ENCODE measurements around the gene EPB41. TPM values are rescaled to one million over a fixed set of nuclear protein-coding genes. Genes with fewer than 3 reads are reported as not detected.
"Not testable (repeated sequence)": the region's sequence is repeated elsewhere in the genome, so short reads cannot be mapped to it uniquely, and the experiment has no call there.

EPB41 gene
- total RNA-seq, 1 donor from 2014 or later, result 68.0 TPM

DNA sequence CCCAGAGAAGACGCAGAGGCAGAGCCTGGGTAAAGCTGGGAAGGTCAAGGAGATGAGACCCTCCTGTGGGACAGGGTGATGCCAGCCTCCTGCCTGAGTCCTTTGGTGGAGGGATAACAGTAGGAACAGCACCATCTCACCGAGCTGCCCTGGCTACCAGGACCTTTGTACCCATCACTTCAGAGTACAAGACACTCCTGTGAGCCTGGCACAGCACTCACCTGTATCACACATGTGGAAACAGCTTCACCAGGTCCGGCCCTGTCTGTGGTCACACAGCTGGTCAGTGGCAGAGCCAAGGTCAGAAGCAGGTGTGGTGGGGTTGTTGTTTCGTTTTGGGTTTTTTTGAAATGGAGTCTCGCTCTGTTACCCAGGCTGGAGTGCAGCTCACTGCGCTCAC lies 214.4 kb downstream of the EPB41 start:
- DNase-seq (ENCODE audit: low spot score), result no peak
- intact Hi-C loops (cut with micrococcal nuclease), result loop anchor here (10.0 kb wide), 1 partner anchor 214 kb away; the partner anchor contains the start of gene EPB41
- peaks cover 16% of the 10 kb centered on the region for H3K27me3 Mint-ChIP-seq (ENCODE audit: low read depth)

DNA sequence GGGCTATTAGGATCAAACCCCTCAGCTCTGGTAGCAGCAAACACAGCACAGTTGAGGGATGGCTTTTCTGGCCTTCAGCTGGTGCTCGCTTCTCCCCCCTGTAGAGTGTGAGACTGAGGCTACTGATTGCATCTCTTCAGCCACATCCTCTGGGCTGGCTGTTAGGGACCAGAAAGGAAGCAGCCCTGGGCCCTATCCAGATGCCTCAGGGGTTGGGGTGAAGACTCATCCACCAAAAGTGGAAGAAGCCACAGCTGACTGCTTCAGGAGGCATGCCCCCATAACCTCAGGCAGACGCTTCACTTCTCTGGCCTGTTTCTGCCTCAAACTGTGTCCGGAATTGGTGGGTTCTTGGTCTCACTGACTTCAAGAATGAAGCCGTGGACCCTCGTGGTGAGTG lies 215.5 kb downstream of the EPB41 start:
- no peaks in the 10 kb centered on the region for H3K36me3 Mint-ChIP-seq (ENCODE audit: low read depth)
- peaks cover 2% of the 10 kb centered on the region for H3K4me1 Mint-ChIP-seq (ENCODE audit: low read depth)
- no peaks in the 10 kb centered on the region for H3K9me3 Mint-ChIP-seq
- no peak overlapping the region for H3K27ac Mint-ChIP-seq
- no peak for DNase-seq (ENCODE audit: low spot score)
- no peak overlapping the region for H3K4me3 Mint-ChIP-seq (ENCODE audit: low read depth)
- H3K27me3 Mint-ChIP-seq (ENCODE audit: low read depth), result peaks cover 17% of the 10 kb centered on the region
- intact Hi-C loops (cut with micrococcal nuclease), result loop anchor here (10.0 kb wide), 1 partner anchor 215 kb away; the partner anchor contains the start of gene EPB41

More for the DNA sequence above, 214.4 kb downstream of the EPB41 start:
- H3K9me3 Mint-ChIP-seq, result no peaks in the 10 kb centered on the region
- no peak overlapping the region for H3K27ac Mint-ChIP-seq
- no peak overlapping the region for H3K4me3 Mint-ChIP-seq (ENCODE audit: low read depth)
- H3K4me1 Mint-ChIP-seq (ENCODE audit: low read depth), result no peaks in the 10 kb centered on the region
- H3K36me3 Mint-ChIP-seq (ENCODE audit: low read depth), result no peaks in the 10 kb centered on the region

DNA sequence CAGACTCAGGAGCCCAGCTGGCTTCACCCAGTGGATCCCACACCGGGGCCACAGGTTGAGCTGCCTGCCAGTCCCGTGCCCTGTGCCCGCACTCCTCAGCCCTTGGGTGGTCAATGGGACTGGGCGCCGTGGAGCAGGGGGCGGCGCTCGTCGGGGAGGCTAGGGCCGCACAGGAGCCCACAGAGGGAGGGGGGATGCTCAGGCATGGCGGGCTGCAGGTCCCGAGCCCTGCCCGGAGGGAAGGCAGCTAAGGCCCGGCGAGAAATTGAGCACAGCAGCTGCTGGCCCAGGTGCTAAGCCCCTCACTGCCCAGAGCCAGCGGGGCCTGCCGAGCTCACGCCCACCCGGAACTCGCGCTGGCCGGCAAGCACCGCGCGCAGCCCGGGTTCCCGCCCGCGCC lies 216.7 kb downstream of the EPB41 start:
- H3K4me1 Mint-ChIP-seq (ENCODE audit: low read depth); intact Hi-C loops (cut with micrococcal nuclease); H3K27ac Mint-ChIP-seq; H3K4me3 Mint-ChIP-seq (ENCODE audit: low read depth); DNase-seq (ENCODE audit: low spot score); H3K9me3 Mint-ChIP-seq; H3K36me3 Mint-ChIP-seq (ENCODE audit: low read depth); H3K27me3 Mint-ChIP-seq (ENCODE audit: low read depth): not testable (repeated sequence)

DNA sequence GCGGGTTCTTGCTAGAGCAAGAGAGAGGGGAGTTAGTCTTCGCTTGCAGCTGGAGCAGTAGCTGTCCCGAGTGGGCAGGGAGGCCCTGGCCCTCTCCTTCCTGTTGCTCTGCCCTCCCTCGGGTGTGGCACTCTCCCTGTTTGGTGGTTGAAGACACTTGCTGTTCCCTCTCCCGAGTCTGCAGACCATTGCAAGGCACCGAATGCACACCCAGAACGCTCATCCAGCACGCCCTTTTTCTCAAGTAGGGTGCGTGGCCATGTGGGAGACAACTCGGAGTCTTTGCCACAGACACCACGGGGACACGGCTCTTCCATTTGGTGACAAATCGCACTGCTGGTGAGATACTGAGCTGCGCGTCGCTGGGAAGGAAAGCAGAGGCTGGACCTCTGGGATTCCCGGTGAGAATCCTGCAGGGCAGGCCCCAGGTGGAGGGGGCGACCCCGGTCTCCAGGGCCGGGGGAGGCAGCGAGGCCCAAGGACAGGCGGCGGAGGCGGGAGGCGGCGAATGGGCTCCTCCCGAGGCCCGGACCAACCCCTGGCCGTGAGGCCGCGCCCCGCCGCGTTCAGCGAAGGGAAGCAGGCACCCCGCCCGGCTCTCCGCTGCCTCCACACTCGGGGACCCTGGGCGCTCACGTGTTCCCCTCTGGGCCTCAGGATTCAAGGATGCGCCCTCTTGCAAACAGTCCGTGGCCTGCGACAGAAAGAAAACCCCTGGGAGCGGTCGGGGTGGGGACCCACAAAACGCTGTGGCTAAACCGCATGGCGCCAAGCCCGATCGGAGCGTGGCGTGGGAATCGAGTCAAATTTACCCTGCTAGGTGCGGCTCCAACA lies 219.7 kb downstream of the EPB41 start:
- Mint-ChIP-seq H3K36me3 (ENCODE audit: low read depth) (no peaks in the 10 kb centered on the region), H3K4me3 (ENCODE audit: low read depth) (no peak overlapping the region), H3K27me3 (ENCODE audit: low read depth) (peaks cover 5% of the 10 kb centered on the region), H3K27ac (no peak overlapping the region), H3K4me1 (ENCODE audit: low read depth) (peaks cover 2% of the 10 kb centered on the region), H3K9me3 (no peaks in the 10 kb centered on the region)
- intact Hi-C loops (cut with micrococcal nuclease), result no loop called here
- no peak for DNase-seq (ENCODE audit: low spot score)

DNA sequence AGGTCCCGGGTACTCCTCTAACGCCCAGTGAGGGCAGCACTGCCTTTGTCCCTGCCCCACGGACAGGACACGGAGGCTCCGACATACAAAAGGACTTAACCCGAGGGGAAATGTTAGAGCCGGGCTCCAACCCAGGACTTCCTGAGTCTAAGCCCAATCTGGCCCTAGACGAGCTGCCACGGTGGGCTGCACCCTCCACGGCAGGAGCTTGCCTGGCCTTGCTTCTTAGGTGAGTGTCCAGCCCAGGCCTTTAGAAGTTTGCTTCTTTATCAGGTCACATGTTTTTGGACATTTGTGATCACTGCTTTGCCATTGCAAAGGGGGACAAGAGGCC lies 220.3 kb downstream of the EPB41 start:
- Mint-ChIP-seq H3K4me3 (ENCODE audit: low read depth) (no peak overlapping the region), H3K36me3 (ENCODE audit: low read depth) (no peaks in the 10 kb centered on the region), H3K27ac (no peak overlapping the region), H3K9me3 (no peaks in the 10 kb centered on the region), H3K4me1 (ENCODE audit: low read depth) (peaks cover 2% of the 10 kb centered on the region), H3K27me3 (ENCODE audit: low read depth) (peaks cover 5% of the 10 kb centered on the region)
- no peak for DNase-seq (ENCODE audit: low spot score)
- intact Hi-C loops (cut with micrococcal nuclease), result no loop called here

DNA sequence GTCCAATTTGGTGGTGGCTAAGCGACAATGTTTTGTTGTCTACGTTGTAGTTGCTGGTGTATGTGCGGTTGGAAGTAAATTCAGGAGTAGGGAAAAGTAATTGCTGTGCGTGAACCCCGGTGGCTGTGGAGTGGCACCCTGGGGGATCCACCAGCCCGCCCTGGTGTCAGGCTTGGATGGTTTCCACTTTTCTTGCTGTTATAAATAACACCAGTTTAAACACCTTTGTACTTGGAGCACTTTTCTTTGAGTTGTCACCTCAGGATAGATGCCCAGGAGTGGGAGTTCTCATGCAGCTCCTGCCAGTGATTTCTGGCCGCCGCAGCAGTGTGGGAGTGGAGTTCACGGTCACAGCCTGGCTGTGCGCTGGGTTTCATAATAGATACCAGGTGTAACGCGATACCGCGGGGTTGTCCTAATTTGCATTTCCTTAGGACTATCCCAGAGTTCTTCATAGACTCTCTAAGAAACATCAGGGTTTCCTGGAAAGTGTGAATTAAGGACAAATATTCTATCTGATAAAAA lies 222.1 kb downstream of the EPB41 start:
- H3K9me3 Mint-ChIP-seq, result no peaks in the 10 kb centered on the region
- H3K27me3 Mint-ChIP-seq (ENCODE audit: low read depth), result peaks cover 3% of the 10 kb centered on the region
- H3K36me3 Mint-ChIP-seq (ENCODE audit: low read depth), result no peaks in the 10 kb centered on the region
- no peak overlapping the region for H3K27ac Mint-ChIP-seq
- peaks cover 2% of the 10 kb centered on the region for H3K4me1 Mint-ChIP-seq (ENCODE audit: low read depth)
- intact Hi-C loops (cut with micrococcal nuclease), result no loop called here
- no peak for DNase-seq (ENCODE audit: low spot score)
- no peak overlapping the region for H3K4me3 Mint-ChIP-seq (ENCODE audit: low read depth)

DNA sequence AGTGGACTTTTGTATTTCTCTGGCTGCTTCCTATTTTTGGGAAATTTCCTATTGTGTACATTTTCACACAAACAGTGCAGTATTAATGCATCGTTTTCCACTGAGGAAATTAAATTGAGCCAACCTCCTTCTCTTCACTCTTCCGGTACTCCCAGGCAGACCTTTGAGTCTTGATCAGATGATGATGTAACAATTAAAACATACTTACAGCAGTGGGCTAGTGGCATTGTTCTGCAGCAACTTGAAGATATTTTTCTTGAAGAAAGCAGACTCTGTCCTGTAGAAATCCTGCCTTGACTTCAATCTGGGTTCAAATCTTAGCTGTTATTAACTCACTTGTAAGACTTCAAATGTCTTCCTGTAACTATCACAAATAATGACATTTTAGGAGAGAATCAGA lies 228.3 kb downstream of the EPB41 start:
- Mint-ChIP-seq H3K27me3 (ENCODE audit: low read depth) (no peaks in the 10 kb centered on the region), H3K9me3 (no peaks in the 10 kb centered on the region), H3K4me1 (ENCODE audit: low read depth) (no peaks in the 10 kb centered on the region), H3K36me3 (ENCODE audit: low read depth) (peaks cover 44% of the 10 kb centered on the region), H3K4me3 (ENCODE audit: low read depth) (no peak overlapping the region), H3K27ac (peak overlapping the region; percentile 18)
- DNase-seq (ENCODE audit: low spot score), result no peak
- intact Hi-C loops (cut with micrococcal nuclease), result no loop called here

DNA sequence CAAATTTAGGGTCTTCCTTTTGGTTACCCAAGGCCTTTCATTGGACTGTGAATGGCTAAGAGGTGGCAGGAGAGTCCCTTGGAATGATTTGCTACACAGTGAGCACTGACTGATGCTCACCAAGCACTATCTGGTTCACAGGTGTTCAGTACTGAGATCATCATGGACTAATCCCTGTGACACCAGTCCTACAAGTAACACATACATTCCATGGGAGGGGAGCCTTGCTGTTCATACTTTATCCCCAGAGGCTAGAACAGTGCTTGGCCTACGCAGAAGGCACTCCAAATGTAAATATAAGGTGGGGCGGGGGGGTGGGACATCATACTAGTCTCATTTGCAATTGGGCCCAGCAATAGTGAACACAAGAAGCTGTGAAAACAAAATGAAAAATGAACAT lies 229.8 kb downstream of the EPB41 start:
- Mint-ChIP-seq H3K9me3 (no peaks in the 10 kb centered on the region), H3K4me1 (ENCODE audit: low read depth) (no peaks in the 10 kb centered on the region), H3K4me3 (ENCODE audit: low read depth) (no peak overlapping the region), H3K27me3 (ENCODE audit: low read depth) (no peaks in the 10 kb centered on the region), H3K27ac (no peak overlapping the region), H3K36me3 (ENCODE audit: low read depth) (peaks cover 59% of the 10 kb centered on the region)
- intact Hi-C loops (cut with micrococcal nuclease), result no loop called here
- no peak for DNase-seq (ENCODE audit: low spot score)

DNA sequence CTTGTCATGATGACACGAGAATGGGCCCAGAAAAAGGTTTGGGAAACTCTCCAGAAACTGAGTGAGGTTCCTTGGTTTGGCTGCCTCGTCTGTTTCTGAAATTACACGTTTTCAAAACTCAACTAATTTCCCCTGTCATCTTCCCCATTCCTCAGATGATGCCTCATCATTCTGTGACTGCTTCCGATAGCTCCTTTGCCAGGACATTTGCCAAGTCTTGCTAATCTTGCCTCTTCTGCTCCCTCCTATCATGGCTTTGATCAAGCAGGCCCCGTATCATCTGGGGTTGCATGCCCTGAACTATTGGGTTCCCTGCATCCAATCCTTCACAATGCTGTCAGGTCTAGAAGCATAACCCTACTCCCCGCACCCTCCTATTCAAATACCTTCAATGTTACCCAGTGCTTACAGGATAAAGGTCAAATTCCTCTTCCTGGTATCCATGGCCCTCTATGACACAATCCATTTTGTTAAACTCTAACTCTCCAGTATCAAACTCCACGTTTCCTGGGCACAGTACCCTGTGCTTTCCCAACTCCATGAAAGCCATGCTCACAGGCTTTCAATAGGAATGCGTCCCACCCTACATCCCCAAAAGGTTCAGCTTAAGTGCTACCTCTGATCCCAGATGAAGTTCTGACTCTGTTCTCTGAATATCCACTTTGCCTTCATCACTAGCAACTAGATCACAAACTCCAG lies 231.5 kb downstream of the EPB41 start:
- Mint-ChIP-seq H3K9me3 (no peaks in the 10 kb centered on the region), H3K27me3 (ENCODE audit: low read depth) (no peaks in the 10 kb centered on the region), H3K4me3 (ENCODE audit: low read depth) (no peak overlapping the region), H3K4me1 (ENCODE audit: low read depth) (no peaks in the 10 kb centered on the region), H3K36me3 (ENCODE audit: low read depth) (peaks cover 76% of the 10 kb centered on the region), H3K27ac (peak overlapping the region; percentile 9)
- no peak for DNase-seq (ENCODE audit: low spot score)
- intact Hi-C loops (cut with micrococcal nuclease), result no loop called here

DNA sequence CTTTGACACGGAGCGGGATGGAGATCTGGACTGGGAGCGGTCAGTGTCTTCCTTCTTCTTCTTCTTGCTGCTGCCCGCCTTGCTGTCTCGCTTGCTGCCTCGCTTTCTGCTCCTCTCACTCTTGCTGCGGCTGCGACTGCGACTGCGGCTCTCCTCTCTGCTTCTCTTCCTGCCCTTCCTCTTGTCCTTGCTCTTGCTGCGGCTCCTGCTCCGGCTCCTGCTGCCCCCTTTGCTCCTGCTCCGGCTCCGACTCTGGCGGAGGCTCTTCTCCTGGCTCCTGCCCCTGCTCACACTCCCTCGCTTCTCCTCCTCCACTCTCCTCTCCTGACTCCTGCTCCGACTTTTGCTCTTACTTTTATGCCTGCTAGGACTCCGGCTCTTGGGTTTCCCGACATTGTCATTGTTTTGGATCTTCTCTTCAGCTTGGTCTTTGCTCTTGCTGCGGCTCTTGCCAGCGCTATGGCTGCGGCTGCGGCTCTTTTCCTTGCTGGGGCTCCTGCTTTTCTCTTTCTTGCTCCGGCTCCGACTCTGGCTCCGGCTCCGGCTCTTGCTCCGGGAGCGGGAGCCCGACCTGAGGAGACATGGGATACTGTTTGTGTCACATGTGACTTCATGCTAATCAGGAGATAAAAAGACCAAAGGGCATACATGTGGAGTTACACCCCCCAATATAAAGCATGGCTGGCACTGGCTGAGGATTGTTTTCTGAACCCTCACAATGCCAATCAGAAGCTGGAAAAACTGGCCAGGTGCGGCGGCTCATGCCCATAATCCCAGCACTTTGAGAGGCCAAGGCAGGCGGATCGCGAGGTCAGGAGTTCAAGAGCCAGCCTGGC lies 234.5 kb downstream of the EPB41 start:
- DNase-seq (ENCODE audit: low spot score), result no peak
- Mint-ChIP-seq H3K4me3 (ENCODE audit: low read depth) (no peak overlapping the region), H3K27ac (no peak overlapping the region)

DNA sequence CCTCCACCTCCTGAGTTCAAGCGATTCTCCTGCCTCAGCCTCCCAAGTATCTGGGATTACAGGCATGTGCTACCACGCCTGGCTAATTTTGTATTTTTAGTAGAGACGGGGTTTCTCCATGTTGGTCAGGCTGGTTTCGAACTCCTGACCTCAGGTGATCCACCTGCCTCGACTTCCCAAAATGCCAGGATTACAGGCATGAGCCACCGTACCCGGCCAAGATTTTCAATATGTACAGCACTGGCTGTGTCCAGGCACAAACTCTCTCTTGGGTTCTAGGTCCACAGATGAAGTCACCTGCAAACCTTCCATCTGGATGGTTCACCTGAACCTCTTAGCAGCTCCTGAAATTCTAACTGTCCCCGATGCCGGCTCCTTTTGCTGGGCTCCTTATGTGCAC lies 236.0 kb downstream of the EPB41 start:
- H3K4me1 Mint-ChIP-seq (ENCODE audit: low read depth); intact Hi-C loops (cut with micrococcal nuclease); DNase-seq (ENCODE audit: low spot score); H3K9me3 Mint-ChIP-seq; H3K4me3 Mint-ChIP-seq (ENCODE audit: low read depth); H3K27ac Mint-ChIP-seq; H3K27me3 Mint-ChIP-seq (ENCODE audit: low read depth): not testable (repeated sequence)
- H3K36me3 Mint-ChIP-seq (ENCODE audit: low read depth), result peaks cover 94% of the 10 kb centered on the region

More for the DNA sequence above, 234.5 kb downstream of the EPB41 start:
- Mint-ChIP-seq H3K9me3 (no peaks in the 10 kb centered on the region), H3K27me3 (ENCODE audit: low read depth) (no peaks in the 10 kb centered on the region), H3K4me1 (ENCODE audit: low read depth) (no peaks in the 10 kb centered on the region), H3K36me3 (ENCODE audit: low read depth) (peaks cover 89% of the 10 kb centered on the region)
- intact Hi-C loops (cut with micrococcal nuclease), result no loop called here

DNA sequence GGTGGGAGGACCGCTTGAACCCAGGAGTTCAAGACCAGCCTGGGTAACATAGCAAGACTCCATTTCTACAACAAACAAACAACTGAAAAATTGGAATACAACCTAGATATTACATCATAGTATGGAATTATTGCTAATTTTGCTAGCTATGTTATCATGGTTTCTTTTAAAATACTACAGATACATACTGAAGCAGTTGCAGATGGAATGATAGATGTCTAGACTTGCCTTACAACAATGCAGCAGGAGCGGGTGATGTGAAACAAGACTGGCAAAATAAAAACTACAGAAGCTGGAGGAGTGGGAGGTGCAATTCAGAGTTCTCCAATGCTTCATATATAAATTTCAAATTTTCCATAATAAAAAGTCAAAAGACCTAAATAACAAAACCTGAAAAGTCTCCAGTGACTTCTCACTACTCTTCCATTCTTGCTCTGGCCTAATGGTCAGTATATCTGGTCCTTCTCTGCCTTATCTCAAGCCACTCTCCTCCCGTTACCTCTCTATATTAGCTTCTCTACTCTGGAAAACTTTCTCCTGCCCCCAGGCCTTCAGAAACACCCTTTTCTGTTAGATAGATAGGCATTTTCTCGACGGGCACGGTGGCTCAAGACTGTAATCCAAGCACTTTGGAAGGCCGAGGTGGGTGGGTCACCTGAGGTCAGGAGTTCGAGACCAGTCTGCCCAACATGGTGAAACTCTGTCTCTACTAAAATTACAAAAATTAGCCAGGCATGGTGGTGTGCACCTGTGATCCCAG lies 237.9 kb downstream of the EPB41 start:
- no peak for DNase-seq (ENCODE audit: low spot score)
- no peaks in the 10 kb centered on the region for H3K9me3 Mint-ChIP-seq
- no peak overlapping the region for H3K27ac Mint-ChIP-seq
- no peaks in the 10 kb centered on the region for H3K4me1 Mint-ChIP-seq (ENCODE audit: low read depth)
- no peak overlapping the region for H3K4me3 Mint-ChIP-seq (ENCODE audit: low read depth)
- no peaks in the 10 kb centered on the region for H3K27me3 Mint-ChIP-seq (ENCODE audit: low read depth)
- peaks cover 93% of the 10 kb centered on the region for H3K36me3 Mint-ChIP-seq (ENCODE audit: low read depth)
- intact Hi-C loops (cut with micrococcal nuclease), result no loop called here
